GM19351 (cell line): ENCODE results near the gene RAB19.
"Not testable (repeated sequence)": the region's sequence is repeated elsewhere in the genome, so short reads cannot be mapped to it uniquely, and the experiment has no call there.

Experiments
- ATAC-seq: cut with Tn5 transposase; IDR thresholded peaks from one replicate; pipeline ENCODE4 v1.9.1; 2021; ENCODE audit warnings: mild to moderate bottlenecking, moderate library complexity; ENCODE audit not compliant: unreplicated experiment

The RAB19 gene

DNA sequence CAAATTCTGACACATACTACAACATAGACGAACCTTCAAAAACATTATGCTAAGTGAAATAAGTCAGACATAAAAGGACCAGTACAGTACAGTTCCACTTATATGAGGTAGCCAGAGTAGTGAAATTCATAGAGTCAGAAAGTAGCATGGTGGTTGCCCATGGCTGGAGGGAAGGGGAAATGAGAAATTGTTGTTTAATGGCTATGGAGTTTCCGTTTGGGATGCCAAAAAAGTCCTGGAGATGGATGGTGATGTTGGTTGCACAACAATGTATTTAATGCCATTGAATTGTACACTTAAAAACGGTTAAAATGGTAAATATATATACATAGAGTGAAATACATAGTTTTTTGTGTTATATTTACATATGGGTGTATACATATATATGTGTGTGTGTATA is 3.5 kb upstream of the RAB19 start:
- ATAC-seq, result no peak

DNA sequence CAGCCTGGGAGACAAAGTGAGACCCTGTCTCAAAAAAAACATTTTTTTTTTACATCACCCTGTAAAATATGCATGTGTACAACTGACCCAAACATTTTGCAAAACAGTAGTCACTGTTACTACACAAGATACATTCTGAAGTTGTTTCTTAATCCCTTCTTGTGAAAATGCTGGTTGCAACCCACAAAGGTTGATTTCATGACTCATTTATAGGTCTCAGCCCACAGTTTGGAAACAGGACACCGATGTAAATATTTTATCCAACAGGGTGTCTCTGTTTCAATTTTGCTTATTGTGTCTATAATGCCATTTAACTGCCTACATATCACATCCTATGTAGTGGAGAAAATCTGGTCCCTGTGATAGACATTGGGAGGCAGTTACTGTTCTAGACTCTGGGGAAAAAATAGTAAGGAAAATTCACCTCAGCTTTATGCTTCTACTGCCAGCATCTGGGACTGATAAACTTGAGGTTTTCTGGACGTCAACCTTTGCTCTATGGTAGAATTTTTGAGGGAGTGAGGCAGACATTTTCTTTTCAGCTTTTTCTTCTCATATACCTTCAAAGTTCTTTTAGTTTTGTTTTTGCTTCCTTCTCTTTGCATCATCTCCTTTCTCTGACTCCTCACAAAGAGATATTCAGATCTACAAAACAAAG is 1.6 kb upstream of the RAB19 start:
- no peak for ATAC-seq

DNA sequence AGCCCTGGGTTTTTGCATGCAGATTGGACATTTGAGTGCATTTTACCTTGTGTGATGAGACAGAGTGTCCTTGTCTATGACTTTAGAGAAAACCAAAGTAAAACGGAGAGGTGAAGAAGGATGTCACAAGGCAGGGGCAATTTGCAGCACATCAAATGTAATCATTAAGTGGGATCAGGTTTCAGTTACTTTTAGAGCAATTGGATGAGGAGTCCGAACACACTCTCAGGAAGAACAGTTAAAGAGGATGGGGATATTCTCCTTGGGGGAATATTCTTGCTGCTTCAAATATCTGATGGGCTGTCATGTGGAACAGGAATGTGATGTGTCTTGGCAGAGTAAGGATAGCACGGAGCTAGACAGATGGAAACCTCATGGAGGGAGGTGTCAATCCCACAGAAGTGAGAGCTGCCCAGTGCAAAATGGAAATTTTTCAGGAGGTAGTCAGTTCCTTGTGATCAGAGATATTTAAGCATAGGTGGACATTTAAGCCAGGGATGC is 757 bp downstream of the RAB19 start:
- ATAC-seq, result no peak

DNA sequence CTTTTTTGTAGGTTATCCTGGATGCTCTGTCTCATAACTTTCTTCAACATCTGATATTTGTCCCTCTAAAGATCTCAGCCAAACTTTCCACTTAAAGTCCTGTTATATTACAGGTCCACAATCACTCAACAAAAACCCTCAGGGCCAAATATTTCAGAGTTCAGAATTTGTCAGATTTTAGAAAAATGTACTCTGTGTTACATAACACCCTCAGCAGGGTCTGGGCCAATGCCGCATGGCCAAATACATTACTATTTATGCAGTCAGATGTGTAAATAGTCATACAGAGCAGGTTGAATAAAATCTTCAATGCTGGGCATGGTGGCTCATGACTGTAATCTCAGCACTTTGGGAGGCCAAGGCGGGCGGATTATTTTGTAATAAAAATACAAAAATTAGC is 11.5 kb downstream of the RAB19 start:
- no peak for ATAC-seq

DNA sequence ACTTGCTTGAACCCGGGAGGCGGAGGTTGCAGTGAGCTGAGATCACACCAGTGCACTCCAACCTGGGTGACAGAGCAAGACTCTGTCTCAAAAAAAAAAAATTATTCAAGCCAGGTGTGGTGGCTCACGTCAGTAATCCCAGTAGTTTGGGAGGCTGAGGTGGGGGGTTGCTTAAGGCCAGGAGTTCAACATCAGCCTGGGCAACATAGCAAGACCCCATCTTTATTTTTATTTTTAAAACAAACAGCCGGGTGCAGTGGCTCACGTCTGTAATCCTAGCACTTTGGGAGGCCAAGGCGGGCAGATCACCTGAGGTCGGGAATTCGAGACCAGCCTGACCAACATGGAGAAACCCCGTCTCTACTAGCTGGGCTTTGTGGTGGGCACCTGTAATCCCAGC is 12.0 kb downstream of the RAB19 start:
- ATAC-seq, result not testable (repeated sequence)

DNA sequence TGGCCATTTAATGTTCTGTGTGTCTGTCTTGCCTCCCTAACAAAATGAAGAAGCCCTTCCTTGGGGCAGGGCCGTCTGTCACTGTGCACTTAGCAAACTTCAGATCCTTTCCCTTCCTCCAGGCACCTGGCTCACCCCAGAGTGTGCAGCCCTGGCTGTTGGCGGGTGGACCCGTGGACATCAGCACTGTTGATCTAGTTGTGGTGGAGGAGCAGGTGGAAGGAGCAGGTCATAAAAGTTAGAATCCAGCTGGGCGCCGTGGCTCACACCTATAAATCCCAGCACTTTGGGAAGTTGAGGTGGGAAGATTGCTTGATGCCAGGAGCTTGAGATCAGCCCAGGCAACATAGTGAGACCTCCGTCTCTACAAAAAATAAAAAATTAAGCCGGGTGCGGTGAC is 12.7 kb downstream of the RAB19 start:
- no peak for ATAC-seq

DNA sequence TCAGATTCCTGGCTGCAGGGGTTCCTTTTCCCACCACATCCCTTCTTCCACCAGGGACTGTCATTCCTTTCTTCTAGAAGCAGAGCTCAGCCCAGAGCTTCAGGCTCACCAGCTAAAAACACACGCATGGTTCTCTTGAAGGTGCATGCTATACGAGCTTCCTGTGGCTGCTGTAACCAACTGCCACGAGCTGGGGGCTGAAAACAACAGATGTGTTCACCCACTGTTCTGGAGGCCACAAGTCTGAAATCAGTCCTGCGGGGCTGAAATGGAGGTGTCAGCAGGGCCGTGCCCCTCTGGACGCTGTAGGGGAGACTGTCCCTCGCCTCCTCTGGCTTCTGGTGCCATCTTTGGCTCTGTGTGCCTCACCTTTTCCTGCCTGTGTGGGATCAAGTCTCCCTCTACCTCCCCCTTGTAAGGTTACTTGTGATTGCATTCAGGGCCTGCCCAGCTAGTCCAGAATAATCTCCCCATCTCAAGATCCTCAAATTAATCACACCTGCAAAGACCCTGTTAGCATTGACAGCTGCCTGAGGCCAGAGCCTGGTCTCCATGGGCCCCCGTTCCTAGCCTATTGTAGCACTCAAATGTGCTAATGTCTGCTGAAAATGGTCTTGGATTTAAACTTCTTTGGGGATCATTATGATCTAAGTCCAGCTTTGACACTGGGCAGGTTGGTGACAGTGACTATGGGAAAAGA is 13.7 kb downstream of the RAB19 start:
- no peak for ATAC-seq

DNA sequence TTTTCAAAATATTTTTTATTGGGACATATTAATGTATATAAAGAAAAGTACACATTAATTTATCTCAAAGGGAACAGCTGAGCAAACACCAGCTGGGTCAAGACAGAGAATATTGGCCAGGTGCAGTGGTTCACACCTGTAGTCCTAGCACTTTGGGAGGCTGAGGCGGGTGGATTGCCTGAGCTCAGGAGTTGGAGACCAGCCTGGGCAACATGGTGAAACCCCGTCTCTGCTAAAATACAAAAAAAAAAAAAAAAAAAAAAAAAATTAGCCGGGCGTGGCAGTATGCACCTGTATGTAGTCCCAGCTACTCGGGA is 14.3 kb downstream of the RAB19 start:
- not testable (repeated sequence) for ATAC-seq

DNA sequence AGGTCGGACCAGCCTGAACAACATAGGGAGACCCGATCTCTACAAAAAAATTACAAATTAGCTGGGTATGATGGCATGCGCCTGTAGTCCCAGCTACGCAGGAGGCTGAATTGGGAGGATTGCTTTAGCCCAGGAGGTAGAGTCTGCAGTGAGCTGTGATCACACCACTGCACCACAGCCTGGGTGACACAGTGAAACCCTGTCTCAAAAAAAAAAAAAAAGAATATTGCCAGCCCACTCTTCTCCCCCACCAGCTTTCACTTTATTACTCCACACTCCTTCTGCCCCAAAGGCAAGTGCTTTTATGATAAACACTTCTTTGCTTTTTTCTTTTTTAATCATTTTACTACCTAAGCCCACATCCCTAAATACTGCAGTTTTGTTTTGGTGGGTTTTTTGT is 14.8 kb downstream of the RAB19 start:
- no peak for ATAC-seq

DNA sequence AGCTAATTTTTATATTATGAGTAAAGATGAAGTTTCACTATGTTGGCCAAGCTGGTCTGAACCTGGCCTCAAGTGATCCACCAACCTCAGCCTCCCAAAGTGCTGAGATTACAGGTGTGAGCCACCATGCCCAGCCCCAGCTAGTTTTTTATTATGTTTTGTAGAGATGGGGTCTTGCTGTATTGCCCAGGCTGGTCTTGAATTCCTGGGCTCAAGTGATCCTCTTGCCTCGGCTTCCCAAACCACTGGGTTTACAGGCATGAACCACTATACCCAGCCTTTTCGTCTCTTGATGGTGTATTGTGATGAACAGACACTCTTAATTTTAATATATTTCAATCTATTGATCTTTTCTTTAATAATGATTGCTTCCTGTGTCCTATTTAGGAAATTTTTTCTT is 17.7 kb downstream of the RAB19 start:
- ATAC-seq, result no peak

DNA sequence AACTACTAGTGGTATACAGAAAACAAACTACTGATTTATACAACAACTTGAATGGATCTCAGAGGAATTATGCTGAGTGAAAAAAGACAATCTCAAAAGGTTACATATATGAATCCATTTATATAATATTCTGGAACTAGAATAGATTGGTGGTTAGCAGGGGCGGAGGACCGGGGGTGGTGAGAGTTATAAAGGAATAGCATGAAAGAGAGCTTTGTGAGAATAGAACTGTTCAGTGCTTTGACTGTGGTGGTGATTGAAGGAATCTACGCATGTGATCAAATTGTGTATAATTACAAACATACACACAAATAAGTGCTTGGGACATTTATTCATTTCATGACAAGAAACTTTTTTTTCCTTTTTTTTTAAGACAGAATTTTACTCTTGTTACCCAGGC is 19.6 kb downstream of the RAB19 start:
- no peak for ATAC-seq

DNA sequence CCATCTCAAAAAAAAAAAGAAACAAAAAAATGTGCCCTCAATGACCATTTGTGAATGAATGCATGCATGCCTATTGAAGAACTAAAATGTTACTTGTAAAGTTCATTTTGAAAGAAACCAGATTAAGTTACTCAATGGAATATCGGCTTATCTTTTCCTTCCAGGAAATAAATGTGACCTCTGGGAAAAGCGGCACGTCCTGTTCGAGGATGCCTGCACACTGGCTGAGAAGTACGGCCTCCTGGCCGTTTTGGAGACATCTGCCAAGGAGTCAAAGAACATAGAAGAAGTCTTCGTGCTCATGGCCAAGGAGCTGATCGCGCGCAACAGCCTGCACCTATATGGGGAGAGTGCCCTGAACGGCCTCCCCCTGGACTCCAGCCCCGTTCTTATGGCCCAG is 21.9 kb downstream of the RAB19 start:
- no peak for ATAC-seq

DNA sequence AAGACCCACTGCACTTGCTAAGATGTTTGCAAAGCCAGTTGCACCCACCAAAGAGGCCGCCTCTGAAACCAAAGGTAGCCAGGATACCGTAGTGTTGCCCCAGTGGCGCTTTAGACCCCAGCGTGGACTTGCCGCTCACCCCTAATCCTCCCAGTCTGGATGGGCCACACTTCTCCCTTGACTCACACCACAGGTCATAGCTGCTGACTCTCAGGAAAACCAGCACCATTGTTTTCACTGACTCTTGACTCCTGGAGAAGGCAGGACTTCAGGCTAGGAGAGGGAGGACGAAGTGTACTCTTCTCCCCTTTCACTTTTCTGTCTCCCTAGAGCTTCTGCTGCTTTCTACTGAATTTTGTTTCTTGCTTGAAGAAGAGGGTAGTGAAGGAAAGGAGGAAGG is 22.3 kb downstream of the RAB19 start:
- ATAC-seq, result no peak

DNA sequence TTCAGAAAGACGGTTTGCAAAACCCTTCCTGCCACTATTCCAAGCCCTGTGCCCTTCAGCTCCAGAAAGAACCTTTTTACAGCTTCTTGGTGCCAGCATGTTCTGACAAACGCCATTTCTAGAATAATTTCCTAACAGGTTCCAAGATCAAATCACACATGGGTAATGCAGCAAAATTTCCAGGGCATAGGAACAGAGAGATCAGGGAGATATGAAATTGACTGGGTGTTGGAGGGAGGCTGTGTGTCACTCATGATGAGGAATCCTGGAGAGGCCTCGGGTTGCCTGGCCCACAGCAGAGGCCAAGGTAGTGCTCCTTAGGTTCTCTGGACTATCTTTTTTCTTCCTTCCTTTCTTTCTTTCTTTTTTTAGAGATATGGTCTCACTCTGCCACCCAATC is 29.5 kb downstream of the RAB19 start:
- ATAC-seq, result no peak

DNA sequence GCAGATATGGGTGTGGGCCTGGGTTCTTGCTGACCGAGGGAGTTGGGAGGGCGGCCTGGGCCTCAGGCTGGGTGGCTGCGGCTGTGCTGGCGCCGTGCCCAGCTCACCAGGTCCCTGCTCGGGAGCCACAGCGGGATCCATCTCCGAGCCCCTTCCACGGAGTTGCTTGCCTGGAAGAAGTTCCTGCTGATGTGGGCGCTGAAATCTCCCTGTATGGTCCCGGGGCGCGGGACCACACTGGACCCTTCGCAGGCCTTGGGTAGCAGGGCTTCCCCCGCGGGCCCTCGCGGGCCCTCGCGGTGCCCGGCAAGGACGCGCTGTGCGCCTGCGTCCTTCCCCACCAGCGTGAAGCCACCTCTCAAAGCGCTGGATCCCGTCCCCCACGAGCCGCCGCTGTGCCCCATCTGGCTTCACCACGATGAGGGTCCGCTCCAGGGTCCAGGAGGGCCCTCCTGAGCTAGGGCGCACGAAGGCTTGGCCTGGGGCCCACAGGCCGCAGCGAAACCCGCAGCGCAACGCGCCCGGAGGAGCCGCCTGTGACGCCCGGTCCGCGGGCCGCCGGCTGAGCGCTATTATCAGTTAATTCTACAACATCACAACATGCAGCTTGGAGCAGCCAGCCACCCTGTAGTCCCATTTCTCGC is 31.5 kb downstream of the RAB19 start:
- ATAC-seq, result no peak

DNA sequence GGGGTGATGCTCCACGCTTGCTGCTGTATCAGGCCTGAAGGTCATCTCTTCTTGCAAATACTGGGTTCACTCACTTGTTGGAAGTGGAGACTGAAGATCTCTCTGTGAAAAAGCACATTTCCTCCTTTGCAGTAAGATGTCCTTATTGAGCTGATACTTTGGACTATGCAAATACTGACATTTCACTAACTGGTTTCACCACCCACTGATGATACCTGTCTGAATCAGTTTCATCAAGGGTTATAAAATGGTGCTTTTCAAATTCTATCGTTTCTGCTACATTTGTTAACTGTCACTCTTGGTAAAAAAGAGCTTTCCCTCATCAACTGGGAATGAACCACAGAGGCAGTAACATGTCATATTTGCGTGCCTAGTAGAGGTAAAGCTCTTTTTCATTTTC is 35.5 kb downstream of the RAB19 start:
- ATAC-seq, result peak; percentile 60

DNA sequence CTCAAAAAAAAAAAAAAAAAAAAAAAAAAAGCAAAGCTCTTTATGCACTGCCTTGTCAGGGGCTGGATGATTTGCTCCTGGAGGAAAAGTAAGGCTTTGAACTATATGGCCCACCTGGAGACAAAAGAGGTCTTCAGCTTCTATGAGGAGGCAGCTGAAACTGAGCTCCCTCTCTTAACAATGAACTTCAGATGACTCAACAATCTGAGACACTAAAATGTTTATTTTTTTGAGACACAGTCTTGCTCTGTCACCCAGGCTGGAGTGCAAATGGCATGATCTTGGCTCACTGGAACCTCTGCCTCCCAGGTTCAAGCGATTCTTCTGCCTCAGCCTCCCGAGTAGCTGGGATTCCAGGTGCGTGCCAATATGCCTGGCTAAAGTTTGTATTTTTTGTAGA is 36.7 kb downstream of the RAB19 start:
- ATAC-seq, result no peak

DNA sequence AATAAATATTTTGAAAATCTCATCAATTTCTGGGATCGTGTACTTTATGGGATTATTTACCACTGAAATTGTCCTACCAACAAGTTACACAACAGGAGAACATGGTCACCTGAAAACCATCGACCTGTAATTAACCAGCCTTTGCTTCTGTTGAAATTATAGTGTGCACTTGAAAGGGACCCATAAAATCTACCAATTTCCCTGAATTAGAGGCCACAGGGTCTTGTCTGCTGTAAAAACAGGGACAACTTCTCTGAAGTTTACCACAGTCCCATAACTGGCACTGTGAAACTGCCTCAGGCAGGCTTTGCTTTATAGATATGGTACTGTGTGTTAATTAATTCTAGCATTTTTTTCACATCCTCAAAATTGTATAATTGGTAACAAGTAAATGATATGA is 37.7 kb downstream of the RAB19 start:
- no peak for ATAC-seq

DNA sequence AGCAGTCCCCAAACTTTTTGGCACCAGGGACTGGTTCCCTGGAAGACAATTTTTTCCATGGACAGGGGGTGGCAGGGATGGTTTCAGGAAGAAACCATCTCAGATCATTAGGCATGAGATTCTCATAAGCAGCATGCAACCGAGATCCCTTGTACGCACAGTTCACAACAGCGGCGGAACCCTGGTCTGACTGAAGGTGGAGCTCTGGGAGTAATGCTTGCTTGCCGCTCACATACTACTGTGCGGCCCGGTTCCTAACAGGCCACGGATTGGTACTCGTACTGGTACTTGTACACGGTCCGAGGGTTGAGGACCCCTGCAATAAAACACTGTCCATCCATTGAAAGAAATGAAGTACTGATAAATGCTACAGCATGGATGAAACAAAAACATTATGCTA is 42.6 kb downstream of the RAB19 start:
- ATAC-seq, result no peak

DNA sequence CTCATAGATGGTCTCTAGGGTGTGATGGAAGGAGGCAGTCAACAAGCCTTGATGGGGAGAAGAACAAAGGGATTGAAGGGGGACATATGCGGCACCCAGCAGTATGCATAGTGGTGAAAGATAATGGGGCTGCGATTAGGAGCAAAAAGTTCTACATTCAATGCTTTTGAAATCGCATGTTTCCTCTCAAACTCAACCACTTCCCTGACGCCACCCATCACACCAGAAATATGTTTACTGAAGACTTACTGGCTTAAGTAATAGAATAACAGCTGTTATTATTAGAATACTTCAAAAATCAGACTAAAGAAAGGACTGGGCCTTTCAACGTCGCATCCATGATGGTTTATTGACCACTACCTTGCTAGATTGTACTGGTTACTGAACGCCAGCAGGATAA is 44.0 kb downstream of the RAB19 start:
- ATAC-seq, result no peak

DNA sequence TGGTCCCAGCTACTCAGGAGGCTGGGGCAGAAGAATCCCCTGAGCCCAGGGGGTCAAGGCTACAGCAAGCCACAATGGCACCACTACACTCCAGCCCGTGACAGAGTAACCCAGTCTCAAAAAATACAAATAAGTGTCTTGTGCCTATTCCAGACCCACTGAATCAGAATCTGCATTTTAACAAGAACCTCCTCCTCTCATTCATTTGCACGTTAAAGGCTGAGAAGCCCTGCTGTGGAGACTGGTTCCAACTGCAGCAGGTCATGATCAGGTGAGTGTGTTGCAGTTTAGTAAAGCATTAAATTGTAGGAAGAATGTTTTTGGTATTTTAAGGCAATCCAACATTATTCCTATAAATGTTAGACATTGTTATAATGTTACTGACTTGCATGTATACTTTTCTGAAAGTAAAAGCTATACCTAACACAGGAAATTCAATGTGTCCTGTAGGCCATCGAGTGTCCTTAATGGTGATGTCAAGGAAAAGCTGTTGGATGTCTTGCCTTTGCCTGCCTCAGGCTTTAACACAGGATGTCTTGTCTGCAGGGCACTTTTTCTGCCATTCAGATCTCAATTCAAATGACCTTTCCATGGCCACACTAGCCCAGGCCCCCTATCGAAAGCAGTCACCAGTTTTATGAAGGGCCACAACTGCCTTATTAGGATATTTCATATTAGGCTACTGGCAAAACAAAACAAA is 45.1 kb downstream of the RAB19 start:
- ATAC-seq, result no peak

DNA sequence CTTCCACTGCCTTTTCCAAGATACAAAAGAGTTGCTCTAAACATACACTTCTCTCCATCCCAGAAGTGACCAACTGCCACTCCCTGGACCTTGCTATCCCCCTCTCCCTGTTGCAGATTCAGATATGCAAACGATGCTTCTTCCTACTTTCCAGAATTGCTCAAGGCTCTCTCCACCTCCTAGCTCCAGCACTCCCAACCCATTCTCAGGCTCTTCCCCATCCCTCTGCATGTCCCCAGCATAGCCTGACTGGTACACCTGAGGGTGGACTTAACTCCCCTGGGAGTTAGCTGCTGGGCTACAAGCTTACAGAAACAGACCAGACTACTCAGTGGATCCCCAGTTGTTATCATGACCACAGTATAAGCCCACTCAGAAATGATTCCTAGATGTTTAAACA is 47.9 kb downstream of the RAB19 start:
- ATAC-seq, result no peak
